Suprapubic skin (tissue), 4 donors: ENCODE data around the gene ADAMTS9.

Experiments used
- EP300 ChIP-seq: sonication (generic); formaldehyde crosslinking; IDR thresholded peaks from one replicate; pipeline ENCODE4 v1.6.1; 2017; ENCODE audit warnings: antibody characterized with exemption
- POLR2AphosphoS5 ChIP-seq, 3 donors: sonication (generic); formaldehyde crosslinking; IDR thresholded peaks; one replicate each; pipeline ENCODE4 v1.6.1; 2017; ENCODE audit warnings: antibody characterized with exemption in 3 of 3
- TF ChIP-seq, protein P1 (sequence below), 2 donors: fragments of 200-600 bp in 1 of 2; fragments of 450-650 bp in 1 of 2; sonication (generic) in 1 of 2; IDR thresholded peaks; one replicate each; pipeline ENCODE4 v1.5.1; 2016 to 2019; ENCODE audit warnings: antibody characterized with exemption in 2 of 2, mild to moderate bottlenecking in 1 of 2, moderate library complexity in 1 of 2

DNA sequence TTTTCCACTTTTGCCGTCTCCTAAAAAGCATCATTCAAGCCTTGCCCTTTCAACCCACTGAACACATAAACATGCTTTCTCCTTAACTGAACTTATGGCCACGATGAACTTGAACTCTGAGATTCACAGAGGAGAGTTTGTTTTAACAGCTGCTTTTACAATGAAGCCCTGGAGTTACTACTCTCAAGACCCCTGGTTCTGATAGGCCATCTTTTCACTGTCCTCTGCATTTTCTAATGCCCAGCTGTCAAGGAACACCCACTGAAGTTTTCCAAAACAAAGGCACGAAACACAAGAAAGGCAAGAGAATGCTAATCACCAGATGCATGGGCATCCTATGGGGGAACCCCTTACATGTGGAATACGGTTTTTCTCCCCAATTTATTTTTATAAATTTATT lies 100.8 kb downstream of the ADAMTS9 start:
- TF ChIP-seq, protein P1, sequence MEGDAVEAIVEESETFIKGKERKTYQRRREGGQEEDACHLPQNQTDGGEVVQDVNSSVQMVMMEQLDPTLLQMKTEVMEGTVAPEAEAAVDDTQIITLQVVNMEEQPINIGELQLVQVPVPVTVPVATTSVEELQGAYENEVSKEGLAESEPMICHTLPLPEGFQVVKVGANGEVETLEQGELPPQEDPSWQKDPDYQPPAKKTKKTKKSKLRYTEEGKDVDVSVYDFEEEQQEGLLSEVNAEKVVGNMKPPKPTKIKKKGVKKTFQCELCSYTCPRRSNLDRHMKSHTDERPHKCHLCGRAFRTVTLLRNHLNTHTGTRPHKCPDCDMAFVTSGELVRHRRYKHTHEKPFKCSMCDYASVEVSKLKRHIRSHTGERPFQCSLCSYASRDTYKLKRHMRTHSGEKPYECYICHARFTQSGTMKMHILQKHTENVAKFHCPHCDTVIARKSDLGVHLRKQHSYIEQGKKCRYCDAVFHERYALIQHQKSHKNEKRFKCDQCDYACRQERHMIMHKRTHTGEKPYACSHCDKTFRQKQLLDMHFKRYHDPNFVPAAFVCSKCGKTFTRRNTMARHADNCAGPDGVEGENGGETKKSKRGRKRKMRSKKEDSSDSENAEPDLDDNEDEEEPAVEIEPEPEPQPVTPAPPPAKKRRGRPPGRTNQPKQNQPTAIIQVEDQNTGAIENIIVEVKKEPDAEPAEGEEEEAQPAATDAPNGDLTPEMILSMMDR (IDR thresholded peaks at IDR 0.05) = no peak
- TF ChIP-seq POLR2AphosphoS5 (IDR thresholded peaks at IDR 0.05) (no peak), EP300 (no peak)
